Fibroblast of the aortic adventitia (primary cell): ENCODE measurements around the gene GTF2F2. TPM values are rescaled to one million over a fixed set of nuclear protein-coding genes. Genes with fewer than 3 reads are reported as not detected.

ENCODE experiments used
- DNase-seq: peaks from one replicate; pipeline ENCODE4 v3.0.0-alpha.2; 2010; ENCODE audit warnings: low read depth
- H3K4me3 ChIP-seq: 2 replicates; pipeline ENCODE4 v1.5.1; 2011; ENCODE audit warnings: low read depth, mild to moderate bottlenecking, control low read depth, low read length, moderate library complexity
- CTCF ChIP-seq: IDR thresholded peaks from 2 replicates; pipeline ENCODE4 v1.5.1; 2011; ENCODE audit warnings: mild to moderate bottlenecking, low read length, control low read depth, inconsistent platforms; ENCODE audit not compliant: insufficient read depth
- total RNA-seq: library from RNA; depleted of rRNA; stranded (reverse); fragments of >200 nt; gene quantifications from 2 replicates; pipeline ENCODE4 v1.2.3, GENCODE V29; 2012; ENCODE audit warnings: low replicate concordance

Gene GTF2F2
- total RNA-seq, 1 donor, result 19.0 TPM

DNA sequence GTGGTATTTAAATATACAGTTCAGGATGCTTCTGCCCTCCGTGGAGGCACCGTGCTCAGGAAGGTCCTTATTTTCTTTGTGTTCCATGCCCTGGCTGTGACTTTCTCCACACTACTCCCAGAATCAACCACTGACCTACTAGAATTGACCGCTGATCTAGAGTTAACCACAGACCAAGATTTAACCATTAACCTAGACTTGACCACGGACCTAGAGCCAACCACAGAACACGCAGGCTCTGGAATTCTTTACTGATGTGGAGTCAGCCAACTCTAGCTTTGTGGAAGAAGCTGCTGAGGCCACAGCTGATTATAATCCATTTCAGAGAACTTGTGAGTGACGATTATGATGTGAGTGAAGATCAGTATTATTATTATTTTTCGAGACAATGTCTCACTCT, 18.0 kb downstream of the GTF2F2 start:
- no peak for DNase-seq
- no peak for TF ChIP-seq CTCF
- H3K4me3 ChIP-seq, result no peak overlapping the region

- H3K4me3 ChIP-seq, result no peak overlapping the region
- no peak for TF ChIP-seq CTCF
- DNase-seq, result no peak
Observed at GRCh38 chr13:45141369-45141768, 21.1 kb downstream of the GTF2F2 start.

DNA sequence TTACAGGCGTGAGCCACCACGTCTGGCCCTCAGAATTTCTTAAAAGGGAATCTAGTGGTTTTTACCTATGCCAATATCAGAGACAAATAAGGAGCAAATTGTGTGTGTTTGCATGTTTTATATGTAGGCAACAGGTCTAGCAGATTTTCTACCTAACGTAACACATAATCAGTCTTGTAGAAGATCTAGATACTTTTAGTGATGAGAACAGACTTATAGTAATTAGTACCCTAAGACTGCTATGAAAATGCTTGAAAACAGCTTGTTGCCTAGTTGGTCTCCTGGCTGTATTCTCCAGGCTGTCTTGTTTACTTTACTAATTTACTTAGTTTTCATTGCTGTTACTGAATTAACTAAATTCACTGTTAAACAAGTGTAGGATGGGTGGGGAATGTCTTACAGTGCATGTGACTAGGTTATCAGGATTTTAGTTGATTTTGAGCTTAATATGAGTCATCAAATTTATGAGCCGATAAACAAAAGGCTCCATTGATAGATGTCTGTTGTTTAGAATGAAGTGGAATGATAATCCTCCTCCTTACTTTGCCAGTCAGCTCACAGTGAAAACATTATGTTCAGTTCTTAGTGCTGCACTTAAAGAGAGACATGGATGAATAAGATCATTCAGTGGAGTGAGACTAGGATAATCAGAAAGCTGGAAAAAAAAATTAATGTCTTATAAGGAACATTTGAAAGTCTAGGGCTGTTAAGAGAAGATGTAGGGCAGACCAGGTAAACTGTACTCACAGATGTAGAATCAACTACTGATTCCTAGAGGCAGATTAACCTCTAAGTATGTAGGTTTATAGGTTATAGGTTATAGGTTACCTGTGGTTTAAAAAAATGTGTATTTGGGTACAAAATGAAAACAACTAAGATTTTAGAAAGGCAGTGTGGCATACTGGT, 22.4 kb downstream of the GTF2F2 start:
- TF ChIP-seq CTCF, result no peak
- H3K4me3 ChIP-seq, result no peak overlapping the region
- DNase-seq, result no peak

DNA sequence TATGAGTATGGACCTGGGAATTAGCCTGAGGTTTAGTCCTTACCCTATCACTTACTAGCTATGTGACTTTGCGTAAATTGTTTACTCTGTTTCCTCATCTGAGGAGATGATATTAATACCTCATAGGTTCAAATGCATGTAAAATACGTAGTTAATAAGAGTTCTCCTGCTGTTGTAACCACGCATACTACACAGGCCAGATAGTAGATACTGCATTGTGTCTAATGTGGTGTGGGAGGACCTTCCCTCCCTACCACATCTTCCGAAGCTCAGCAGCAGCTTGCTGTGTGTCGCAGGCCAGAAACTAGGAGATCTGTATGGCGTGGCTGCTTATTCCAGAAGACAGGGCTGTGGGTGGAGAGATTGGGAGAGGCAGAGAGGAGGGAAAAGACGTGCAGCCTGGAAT, 23.0 kb downstream of the GTF2F2 start:
- DNase-seq, result no peak
- no peak overlapping the region for H3K4me3 ChIP-seq
- no peak for TF ChIP-seq CTCF

DNA sequence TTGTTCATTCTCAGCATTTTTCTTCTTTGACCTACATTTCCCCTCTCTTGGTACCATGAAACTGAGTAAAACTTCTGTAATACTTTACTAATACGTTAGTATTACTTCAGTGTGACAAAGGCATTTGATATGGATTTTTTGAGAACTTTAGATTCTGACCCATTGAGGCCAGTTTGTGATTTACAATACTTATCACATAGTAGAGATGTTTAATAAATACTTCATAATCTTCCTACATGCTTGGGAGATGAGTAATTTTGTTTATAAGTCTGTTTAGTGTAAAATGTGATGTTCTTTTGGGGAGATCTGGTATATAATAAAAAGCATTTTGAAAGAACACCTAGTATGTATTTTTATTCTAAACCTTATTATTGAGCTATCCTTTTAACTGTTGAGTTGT, 29.7 kb downstream of the GTF2F2 start:
- DNase-seq, result no peak
- no peak for TF ChIP-seq CTCF
- H3K4me3 ChIP-seq, result no peak overlapping the region

DNA sequence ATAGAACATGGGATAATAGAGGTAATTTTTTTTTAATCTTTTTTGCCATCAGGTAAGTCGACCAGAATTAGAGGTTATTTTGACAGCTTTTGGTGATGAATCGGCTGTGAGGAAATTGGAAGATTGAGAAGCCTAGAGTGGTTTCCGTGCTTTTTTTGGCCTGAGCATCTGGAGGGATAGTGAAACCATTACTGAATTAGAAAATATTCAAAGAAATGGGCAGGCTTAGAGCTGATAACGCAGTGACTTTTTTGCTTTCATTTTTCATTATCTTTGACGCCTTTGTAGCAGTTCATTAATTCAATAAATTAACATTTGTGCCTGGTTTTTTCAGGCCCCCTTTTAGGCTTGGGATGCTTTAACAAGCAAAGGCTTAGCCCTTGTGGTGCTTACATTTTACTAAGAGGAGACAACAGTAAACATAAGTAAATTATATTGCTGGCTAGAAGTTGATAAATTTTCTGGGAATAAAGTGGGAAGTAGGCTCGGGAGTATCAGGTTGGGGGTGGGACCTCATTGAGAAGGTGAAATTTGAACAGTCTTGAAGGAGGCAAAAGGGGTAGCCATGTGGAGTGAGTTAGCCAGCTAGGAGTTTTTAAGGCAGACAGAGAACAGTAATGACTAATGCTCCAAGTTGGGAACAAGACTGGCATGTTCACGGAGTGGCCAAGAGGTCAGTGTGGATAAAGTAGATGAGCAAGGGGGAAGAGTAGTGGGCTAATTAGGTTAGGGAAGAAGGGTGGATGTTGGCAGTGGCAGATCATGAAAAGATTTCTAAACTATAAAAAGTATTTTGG, 36.5 kb downstream of the GTF2F2 start:
- no peak for DNase-seq
- TF ChIP-seq CTCF, result no peak
- no peak overlapping the region for H3K4me3 ChIP-seq
